Calu3 (cell line): ENCODE results near the gene BCR. TPM values are rescaled to one million over a fixed set of nuclear protein-coding genes. Genes with fewer than 3 reads are reported as not detected.

Source experiments
- BruUV-seq: library from RNA; stranded (reverse); fragments of 400-500 nt; replicated peaks from 2 replicates; lab custom pipeline; 2021; lab: Mats Ljungman, UMichigan
- CTCF ChIA-PET: fragments of 300-600 bp; sonication (Branson Sonifier 250); formaldehyde crosslinking; loops from one replicate; lab custom pipeline; 2022; ENCODE audit warnings: antibody characterized with exemption; lab: Charles Lee
- DNase-seq: peaks from one replicate; pipeline ENCODE4 v3.0.0; 2022
- H3K27ac Mint-ChIP-seq: one replicate; pipeline ENCODE4 v1.8.0; 2022; ENCODE audit warnings: mixed read lengths; ENCODE audit not compliant: unreplicated experiment
- H3K27me3 Mint-ChIP-seq: one replicate; pipeline ENCODE4 v1.8.0; 2022; ENCODE audit warnings: mixed read lengths; ENCODE audit not compliant: unreplicated experiment
- H3K36me3 Mint-ChIP-seq: one replicate; pipeline ENCODE4 v1.8.0; 2022; ENCODE audit warnings: mild to moderate bottlenecking, moderate library complexity, mixed read lengths; ENCODE audit not compliant: insufficient read depth, unreplicated experiment
- H3K4me1 Mint-ChIP-seq: one replicate; pipeline ENCODE4 v1.8.0; 2022; ENCODE audit warnings: mild to moderate bottlenecking, low read depth, mixed read lengths; ENCODE audit not compliant: unreplicated experiment
- H3K4me3 Mint-ChIP-seq: one replicate; pipeline ENCODE4 v1.8.0; 2022; ENCODE audit warnings: mild to moderate bottlenecking, low read depth, moderate library complexity, mixed read lengths; ENCODE audit not compliant: unreplicated experiment
- H3K9me3 Mint-ChIP-seq: one replicate; pipeline ENCODE4 v1.8.0; 2022; ENCODE audit warnings: low read depth, mixed read lengths; ENCODE audit not compliant: unreplicated experiment
- CTCF ChIP-seq: fragments of 200-600 bp; IDR thresholded peaks from one replicate; pipeline ENCODE4 v1.8.0; 2022; ENCODE audit warnings: antibody characterized with exemption; ENCODE audit not compliant: unreplicated experiment
- intact Hi-C: fragments of 100-400 bp; cut with micrococcal nuclease; formaldehyde crosslinking; loops from one replicate; pipeline ENCODE4 v1.10.0; 2022; ENCODE audit not compliant: unreplicated experiment
- total RNA-seq: library from RNA; stranded (reverse); gene quantifications from 2 replicates; pipeline ENCODE4 v1.2.3, GENCODE V29; 2022

The BCR gene
- total RNA-seq, 1 experiment from 2014 or later: 83.6 TPM

GRCh38 chr22:23138584-23139435 is 41.5 kb upstream of the BCR start:
- no peak for DNase-seq
- H3K36me3 Mint-ChIP-seq: peaks cover 14% of the 10 kb centered on the region
- TF ChIP-seq CTCF: no peak
- no peak overlapping the region for H3K27ac Mint-ChIP-seq
- peaks cover 30% of the 10 kb centered on the region for H3K4me1 Mint-ChIP-seq
- H3K9me3 Mint-ChIP-seq: no peaks in the 10 kb centered on the region
- H3K27me3 Mint-ChIP-seq: no peaks in the 10 kb centered on the region
- no peak overlapping the region for H3K4me3 Mint-ChIP-seq
- intact Hi-C loops: no loop called here
- no TSS peak for BruUV-seq
- CTCF ChIA-PET: interaction anchor here (0.6 kb wide), 1 partner anchor 184 kb away, joined by 5 read pairs; no protein-coding TSS in a partner anchor

DNA sequence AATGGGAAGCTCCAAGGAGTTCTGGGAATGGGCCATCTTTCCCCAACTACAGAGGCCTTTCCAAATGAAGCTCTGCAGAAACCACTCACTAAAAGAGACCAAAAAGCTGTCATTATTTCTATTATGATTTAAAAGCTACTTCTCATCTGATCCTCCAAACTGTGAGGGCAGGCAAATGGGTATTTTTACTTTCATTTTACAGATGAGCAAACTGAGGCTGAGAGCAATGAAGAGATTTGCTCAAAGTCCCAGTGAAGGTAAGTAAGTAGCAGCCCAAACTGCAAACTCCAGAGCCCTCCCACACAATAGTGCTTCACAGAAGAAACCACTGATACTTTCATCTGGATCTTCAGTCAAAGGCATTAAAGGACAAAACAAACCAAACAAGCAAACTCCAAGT is 39.9 kb upstream of the BCR start:
- no peaks in the 10 kb centered on the region for H3K9me3 Mint-ChIP-seq
- no peak for TF ChIP-seq CTCF
- CTCF ChIA-PET: interaction anchor here (0.7 to 1.1 kb wide), 2 partner anchors 76 to 387 kb away, joined by 3 to 7 read pairs; no protein-coding TSS in a partner anchor
- H3K27ac Mint-ChIP-seq: no peak overlapping the region
- no TSS peak for BruUV-seq
- no peak for DNase-seq
- intact Hi-C loops: no loop called here
- H3K4me1 Mint-ChIP-seq: peaks cover 37% of the 10 kb centered on the region
- H3K27me3 Mint-ChIP-seq: no peaks in the 10 kb centered on the region
- H3K4me3 Mint-ChIP-seq: no peak overlapping the region
- peaks cover 21% of the 10 kb centered on the region for H3K36me3 Mint-ChIP-seq

- CTCF ChIA-PET: interaction anchor here (0.7 to 1.1 kb wide), 3 partner anchors 10 to 243 kb away, joined by 3 to 8 read pairs (median 5); no protein-coding TSS in a partner anchor
- Mint-ChIP-seq H3K27me3 (no peaks in the 10 kb centered on the region), H3K27ac (peak overlapping the region; percentile 91), H3K4me1 (peaks cover 46% of the 10 kb centered on the region), H3K4me3 (peak overlapping the region; percentile 73), H3K9me3 (no peaks in the 10 kb centered on the region), H3K36me3 (peaks cover 32% of the 10 kb centered on the region)
- no peak for TF ChIP-seq CTCF
- intact Hi-C loops: no loop called here
- no TSS peak for BruUV-seq
- no peak for DNase-seq
Observed at GRCh38 chr22:23142546-23143105, 37.7 kb upstream of the BCR start.

- intact Hi-C loops: no loop called here
- Mint-ChIP-seq H3K27me3 (no peaks in the 10 kb centered on the region), H3K36me3 (peaks cover 32% of the 10 kb centered on the region), H3K27ac (peak overlapping the region; percentile 91), H3K9me3 (no peaks in the 10 kb centered on the region), H3K4me1 (peaks cover 49% of the 10 kb centered on the region), H3K4me3 (peak overlapping the region; percentile 73)
- no peak for DNase-seq
- CTCF ChIA-PET: no interaction called here
- TF ChIP-seq CTCF: no peak
- BruUV-seq: no TSS peak
Observed at GRCh38 chr22:23143119-23143518, 37.2 kb upstream of the BCR start.
